Ascending aorta (tissue), 2 donors: ENCODE measurements around the gene RAPGEF4. TPM values are rescaled to one million over a fixed set of nuclear protein-coding genes. Genes with fewer than 3 reads are reported as not detected.

Source experiments
- DNase-seq, 2 donors: peaks; one replicate each; pipeline ENCODE4 v3.0.0-alpha.2; 2019; ENCODE audit warnings: low spot score in 2 of 2
- H3K27ac ChIP-seq, 2 donors: fragments of 200-600 bp; sonication (generic); one replicate each; pipeline ENCODE4 v1.5.1; 2016 to 2017; ENCODE audit warnings: mild to moderate bottlenecking in 1 of 2
- H3K27me3 ChIP-seq: fragments of 200-600 bp; sonication (generic); one replicate; pipeline ENCODE4 v1.5.1; 2017
- H3K36me3 ChIP-seq, 2 donors: fragments of 200-600 bp; sonication (generic); one replicate each; pipeline ENCODE4 v1.5.1; 2016
- H3K4me1 ChIP-seq, 2 donors: fragments of 200-600 bp; sonication (generic); one replicate each; pipeline ENCODE4 v1.5.1; 2016 to 2017; ENCODE audit warnings: mild to moderate bottlenecking in 1 of 2
- H3K4me3 ChIP-seq, 2 donors: fragments of 200-600 bp; sonication (generic); one replicate each; pipeline ENCODE4 v1.5.1; 2016 to 2017; ENCODE audit warnings: mild to moderate bottlenecking in 1 of 2
- H3K9me3 ChIP-seq, 2 donors: fragments of 200-600 bp; sonication (generic); one replicate each; pipeline ENCODE4 v1.5.1; 2016
- intact Hi-C: fragments of 100-400 bp; cut with DNase I; formaldehyde crosslinking; loops from one replicate; pipeline ENCODE4 v1.15.1; 2023
- total RNA-seq: library from RNA; depleted of rRNA; stranded (reverse); fragments of >200 nt; gene quantifications from one replicate; pipeline ENCODE4 v1.1.0, GENCODE V29; 2016
- TF ChIP-seq, protein P1 (sequence below), 3 experiments: fragments of 200-600 bp in 2 of 3; fragments of 450-650 bp in 1 of 3; sonication (generic) in 2 of 3; IDR thresholded peaks; one replicate each; pipeline ENCODE4 v1.5.1; 2016 to 2019; ENCODE audit warnings: antibody characterized with exemption in 3 of 3, mild to moderate bottlenecking in 1 of 3, moderate library complexity in 1 of 3

Gene RAPGEF4
- total RNA-seq, 1 donor from 2014 or later: 79.9 TPM

- H3K36me3 ChIP-seq: no peaks in the 10 kb centered on the region
- intact Hi-C loops: no loop called here
- TF ChIP-seq, protein P1, sequence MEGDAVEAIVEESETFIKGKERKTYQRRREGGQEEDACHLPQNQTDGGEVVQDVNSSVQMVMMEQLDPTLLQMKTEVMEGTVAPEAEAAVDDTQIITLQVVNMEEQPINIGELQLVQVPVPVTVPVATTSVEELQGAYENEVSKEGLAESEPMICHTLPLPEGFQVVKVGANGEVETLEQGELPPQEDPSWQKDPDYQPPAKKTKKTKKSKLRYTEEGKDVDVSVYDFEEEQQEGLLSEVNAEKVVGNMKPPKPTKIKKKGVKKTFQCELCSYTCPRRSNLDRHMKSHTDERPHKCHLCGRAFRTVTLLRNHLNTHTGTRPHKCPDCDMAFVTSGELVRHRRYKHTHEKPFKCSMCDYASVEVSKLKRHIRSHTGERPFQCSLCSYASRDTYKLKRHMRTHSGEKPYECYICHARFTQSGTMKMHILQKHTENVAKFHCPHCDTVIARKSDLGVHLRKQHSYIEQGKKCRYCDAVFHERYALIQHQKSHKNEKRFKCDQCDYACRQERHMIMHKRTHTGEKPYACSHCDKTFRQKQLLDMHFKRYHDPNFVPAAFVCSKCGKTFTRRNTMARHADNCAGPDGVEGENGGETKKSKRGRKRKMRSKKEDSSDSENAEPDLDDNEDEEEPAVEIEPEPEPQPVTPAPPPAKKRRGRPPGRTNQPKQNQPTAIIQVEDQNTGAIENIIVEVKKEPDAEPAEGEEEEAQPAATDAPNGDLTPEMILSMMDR (IDR thresholded peaks at IDR 0.05): no peak
- H3K27me3 ChIP-seq: no peaks in the 10 kb centered on the region
- H3K4me3 ChIP-seq: peak overlapping the region in 1 of 2 donors; percentile 11
- no peaks in the 10 kb centered on the region for H3K4me1 ChIP-seq
- H3K27ac ChIP-seq: no peak overlapping the region
- H3K9me3 ChIP-seq: no peaks in the 10 kb centered on the region
- no peak for DNase-seq
These were observed 154.3 kb downstream of the RAPGEF4 start for GRCh38 chr2:172889768-172890430.

DNA sequence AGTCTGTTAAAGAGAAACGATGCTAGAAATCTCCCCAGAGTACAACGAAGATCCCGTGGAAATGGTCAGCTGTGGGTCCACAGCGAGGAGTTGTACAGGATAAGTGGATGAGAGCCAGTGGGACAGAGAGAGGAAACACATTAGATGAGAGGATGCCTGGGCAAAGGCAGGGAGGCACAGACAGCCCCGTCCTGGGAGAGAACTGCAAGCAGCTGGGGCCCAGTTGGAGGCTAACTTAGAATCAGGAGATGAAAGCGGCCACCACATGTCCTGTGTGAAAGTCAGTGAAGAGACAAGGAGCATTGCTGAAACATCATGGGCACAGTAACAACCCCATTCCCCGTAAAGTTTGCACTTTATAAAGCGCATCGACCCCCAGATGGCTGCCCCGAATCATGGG is 157.5 kb downstream of the RAPGEF4 start:
- Histone ChIP-seq H3K9me3 (no peaks in the 10 kb centered on the region), H3K4me3 (no peak overlapping the region), H3K36me3 (no peaks in the 10 kb centered on the region), H3K27ac (no peak overlapping the region), H3K27me3 (no peaks in the 10 kb centered on the region), H3K4me1 (no peaks in the 10 kb centered on the region)
- TF ChIP-seq, protein P1 (IDR thresholded peaks at IDR 0.05): no peak
- intact Hi-C loops: no loop called here
- no peak for DNase-seq

- TF ChIP-seq, protein P1 (IDR thresholded peaks at IDR 0.05): no peak
- H3K9me3 ChIP-seq: no peaks in the 10 kb centered on the region
- no peak for DNase-seq
- H3K4me3 ChIP-seq: no peak overlapping the region
- no peaks in the 10 kb centered on the region for H3K36me3 ChIP-seq
- intact Hi-C loops: no loop called here
- no peaks in the 10 kb centered on the region for H3K27me3 ChIP-seq
- H3K27ac ChIP-seq: no peak overlapping the region
- no peaks in the 10 kb centered on the region for H3K4me1 ChIP-seq
These were observed 158.0 kb downstream of the RAPGEF4 start for GRCh38 chr2:172893671-172894070.

DNA sequence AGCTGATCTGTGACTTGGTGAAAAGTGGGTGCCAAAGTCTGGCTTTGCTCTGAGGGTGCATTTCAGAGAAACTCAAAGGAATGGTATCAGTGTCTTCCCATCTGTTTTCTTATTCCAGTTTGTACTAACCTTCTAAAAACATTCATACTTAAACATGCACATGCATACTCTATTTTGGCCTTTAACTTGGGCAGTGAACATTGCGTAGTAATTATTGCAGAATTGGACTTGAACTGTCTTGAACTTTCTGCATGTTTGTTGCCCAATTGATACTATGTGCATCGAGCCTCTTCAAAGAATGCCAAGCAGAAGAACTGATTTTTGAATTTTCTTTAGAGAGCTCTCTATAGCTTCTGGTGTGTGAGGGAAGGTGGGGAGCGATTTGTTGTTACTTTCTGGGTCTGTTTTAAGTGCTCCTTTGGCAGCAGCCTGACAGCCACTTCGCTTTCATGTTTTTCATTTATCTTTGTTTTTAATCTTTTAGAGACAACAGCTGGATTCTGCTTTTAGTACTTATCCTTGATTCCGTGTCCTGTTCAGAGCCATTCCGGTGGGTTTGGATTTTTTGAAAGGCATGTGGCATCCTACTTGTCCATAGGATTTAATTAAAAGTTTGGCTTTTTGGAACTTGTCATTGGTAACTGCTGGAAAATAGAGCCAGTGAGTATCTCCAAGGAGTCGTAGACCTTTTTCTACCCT is 159.2 kb downstream of the RAPGEF4 start:
- no peak overlapping the region for H3K27ac ChIP-seq
- no peak for DNase-seq
- intact Hi-C loops: no loop called here
- no peaks in the 10 kb centered on the region for H3K4me1 ChIP-seq
- no peaks in the 10 kb centered on the region for H3K27me3 ChIP-seq
- no peaks in the 10 kb centered on the region for H3K36me3 ChIP-seq
- TF ChIP-seq, protein P1 (IDR thresholded peaks at IDR 0.05): no peak
- no peak overlapping the region for H3K4me3 ChIP-seq
- no peaks in the 10 kb centered on the region for H3K9me3 ChIP-seq

GRCh38 chr2:172896661-172897081 is 161.0 kb downstream of the RAPGEF4 start:
- Histone ChIP-seq H3K4me1 (no peaks in the 10 kb centered on the region), H3K36me3 (no peaks in the 10 kb centered on the region), H3K27ac (no peak overlapping the region), H3K4me3 (no peak overlapping the region), H3K9me3 (no peaks in the 10 kb centered on the region), H3K27me3 (no peaks in the 10 kb centered on the region)
- DNase-seq: no peak
- intact Hi-C loops: no loop called here
- TF ChIP-seq, protein P1 (IDR thresholded peaks at IDR 0.05): no peak
